H1 (cell line): ENCODE data around the gene OPN1SW. TPM values are rescaled to one million over a fixed set of nuclear protein-coding genes. Genes with fewer than 3 reads are reported as not detected.

ENCODE experiments used
- CBX8 ChIP-seq: fragments of 300-800, 300-1000 bp; sonication (generic); IDR thresholded peaks from 2 replicates; pipeline ENCODE4 v1.7.1; 2016; ENCODE audit warnings: low read depth, low read length, borderline replicate concordance
- CHD1 ChIP-seq: IDR thresholded peaks from 2 replicates; pipeline ENCODE4 v1.6.1; 2012; ENCODE audit warnings: low read depth, low read length, improper control_type of control experiment
- CHD7 ChIP-seq: fragments of 300-600 bp; sonication (generic); IDR thresholded peaks from 2 replicates; pipeline ENCODE4 v1.7.1; 2012; ENCODE audit warnings: low read length, moderate library complexity, mild to moderate bottlenecking, inconsistent platforms; ENCODE audit not compliant: insufficient replicate concordance
- CREB1 ChIP-seq: IDR thresholded peaks from 2 replicates; pipeline ENCODE4 v1.6.1; 2012; ENCODE audit warnings: inconsistent platforms
- EGR1 ChIP-seq: IDR thresholded peaks from 2 replicates; pipeline ENCODE4 v1.6.1; 2011; ENCODE audit warnings: low read depth, low read length, borderline replicate concordance
- GTF2F1 ChIP-seq: IDR thresholded peaks from 2 replicates; pipeline ENCODE4 v1.6.1; 2012; ENCODE audit warnings: low read depth, low read length, improper control_type of control experiment, borderline replicate concordance
- HDAC2 ChIP-seq, 2 experiments: fragments of 300-600 bp in 1 of 2; sonication (generic) in 1 of 2; IDR thresholded peaks; 2 replicates each; pipeline ENCODE4 v1.6.1; 2011 to 2012; ENCODE audit warnings: low read depth in 2 of 2, low read length in 2 of 2, mild to moderate bottlenecking in 2 of 2, moderate library complexity in 2 of 2, borderline replicate concordance in 1 of 2, inconsistent platforms in 1 of 2
- HDAC6 ChIP-seq: IDR thresholded peaks from one replicate; pipeline ENCODE4 v1.7.1; 2012; ENCODE audit warnings: low read depth, mild to moderate bottlenecking, inconsistent platforms, low read length, moderate library complexity
- PHF8 ChIP-seq: fragments of 200-600 bp; sonication (generic); conservative IDR thresholded peaks from 2 replicates; pipeline ENCODE4 v1.7.1; 2012; ENCODE audit warnings: low read depth, mild to moderate bottlenecking, inconsistent platforms, low read length, moderate library complexity
- POLR2AphosphoS5 ChIP-seq: IDR thresholded peaks from 2 replicates; pipeline ENCODE4 v1.6.1; 2011; ENCODE audit warnings: low read depth, low read length
- SP1 ChIP-seq: IDR thresholded peaks from 2 replicates; pipeline ENCODE4 v1.6.1; 2011; ENCODE audit warnings: low read depth, low read length
- YY1 ChIP-seq: IDR thresholded peaks from 2 replicates; pipeline ENCODE4 v1.6.1; 2011; ENCODE audit warnings: low read depth, mild to moderate bottlenecking, low read length
- ZNF274 ChIP-seq: IDR thresholded peaks from 2 replicates; pipeline ENCODE4 v1.7.0; 2012; ENCODE audit warnings: low read length, borderline replicate concordance; ENCODE audit errors: extremely low read depth
- polyA plus RNA-seq, 7 experiments: library from polyadenylated mRNA; depleted of rRNA in 3 of 7; stranded (reverse) in 5 of 7; unstranded in 2 of 7; fragments of >200 nt in 5 of 7; fragments of 200-250 nt in 2 of 7; gene quantifications; 1 replicate in 5 of 7; 2 replicates in 1 of 7; 4 replicates in 1 of 7; pipeline versions ENCODE4 v1.2.1 to v1.2.3, GENCODE V29; 2011 to 2013; ENCODE audit warnings: missing spikeins in 2 of 7, mixed read lengths in 2 of 7
- total RNA-seq: library from RNA; stranded (reverse); fragmentation: NEBNext Ultra II Directional; extraction: Animal tissue kit (Norgen Biotek cat#: 25700); gene quantifications from 2 replicates; pipeline ENCODE4 v1.2.1, GENCODE V29; 2021

Gene OPN1SW
- total and polyA plus RNA-seq, 2 of the 8 experiments (the other 6 are each of a cell fraction or from before 2014, with no cell fraction given): not detected

- TF ChIP-seq CHD7 (no peak), YY1 (no peak), GTF2F1 (no peak), SP1 (no peak), HDAC2 (IDR thresholded peaks at IDR 0.05; ENCODE audit: borderline replicate concordance in 1 of 2, low read depth in 2 of 2, low read length in 2 of 2) (no peak), ZNF274 (no peak), POLR2AphosphoS5 (no peak), CHD1 (no peak), CREB1 (no peak), HDAC6 (no peak), PHF8 (no peak), EGR1 (no peak), CBX8 (no peak)
Observed at GRCh38 chr7:128752251-128752650, 23.3 kb downstream of the OPN1SW start (continued).
